GM19240 (cell line): ENCODE measurements around the gene UNC45A.

ENCODE experiments used
- DNase-seq: peaks from one replicate; pipeline ENCODE4 v3.0.0; 2011; ENCODE audit warnings: low spot score; ENCODE audit not compliant: insufficient read length

UNC45A gene

GRCh38 chr15:90941038-90941437 lies 6.0 kb downstream of the UNC45A start:
- no peak for DNase-seq

DNA sequence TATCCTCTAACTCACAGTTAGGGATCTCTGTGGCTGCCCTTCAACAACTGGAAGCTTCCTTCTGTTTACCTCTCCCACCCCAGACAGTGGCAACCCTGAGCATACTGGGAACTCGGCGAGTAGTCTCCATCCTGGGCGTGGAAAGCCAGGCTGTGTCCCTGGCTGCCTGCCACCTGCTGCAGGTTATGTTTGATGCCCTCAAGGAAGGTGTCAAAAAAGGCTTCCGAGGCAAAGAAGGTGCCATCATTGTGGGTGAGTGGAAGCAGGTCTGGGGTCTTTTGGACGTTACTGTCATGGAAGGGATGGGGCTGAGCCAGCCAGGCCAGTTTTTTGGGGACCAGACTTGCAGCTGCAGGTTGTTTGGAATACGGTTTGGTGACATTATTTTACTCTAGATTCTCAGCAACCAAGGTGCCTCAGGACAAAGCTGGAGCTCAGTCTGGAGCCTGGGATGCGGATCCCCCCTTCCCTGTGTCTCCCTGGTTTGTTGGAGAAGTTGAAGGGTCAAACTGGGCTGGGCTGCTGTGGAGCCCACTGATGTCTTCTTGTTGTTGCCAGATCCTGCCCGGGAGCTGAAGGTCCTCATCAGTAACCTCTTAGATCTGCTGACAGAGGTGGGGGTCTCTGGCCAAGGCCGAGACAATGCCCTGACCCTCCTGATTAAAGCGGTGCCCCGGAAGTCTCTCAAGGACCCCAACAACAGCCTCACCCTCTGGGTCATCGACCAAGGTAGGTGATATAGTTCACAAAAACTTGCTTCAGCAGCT lies 7.5 kb downstream of the UNC45A start:
- DNase-seq: no peak

DNA sequence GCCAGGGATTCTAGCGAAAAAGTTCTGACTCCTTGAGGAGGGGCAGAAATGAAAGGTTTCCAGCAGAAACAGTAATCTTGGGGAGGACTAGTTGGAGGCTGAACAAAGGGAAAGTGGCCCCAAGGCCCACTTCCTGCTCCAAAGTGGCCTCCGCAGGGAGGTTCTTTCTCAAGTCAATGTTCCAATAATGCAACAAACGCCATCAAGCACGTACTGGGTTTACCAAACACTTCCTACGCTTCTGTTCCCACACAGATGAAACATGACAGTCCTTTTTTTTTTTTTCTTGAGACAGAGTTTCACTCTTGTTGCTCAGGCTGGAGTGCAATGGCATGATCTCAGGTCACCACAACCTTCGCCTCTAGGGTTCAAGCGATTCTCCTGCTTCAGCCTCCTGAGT lies 10.0 kb downstream of the UNC45A start:
- DNase-seq: no peak

DNA sequence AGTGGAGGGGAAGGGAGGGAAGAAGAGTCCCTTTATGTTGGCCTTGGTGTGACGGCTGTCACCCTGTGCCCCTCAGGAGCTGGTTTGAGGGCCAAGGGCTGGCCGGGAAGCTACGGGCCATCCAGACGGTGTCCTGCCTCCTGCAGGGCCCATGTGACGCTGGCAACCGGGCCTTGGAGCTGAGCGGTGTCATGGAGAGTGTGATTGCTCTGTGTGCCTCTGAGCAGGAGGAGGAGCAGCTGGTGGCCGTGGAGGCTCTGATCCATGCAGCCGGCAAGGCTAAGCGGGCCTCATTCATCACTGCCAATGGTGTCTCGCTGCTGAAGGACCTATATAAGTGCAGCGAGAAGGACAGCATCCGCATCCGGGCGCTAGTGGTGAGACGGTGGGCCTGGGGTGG lies 11.5 kb downstream of the UNC45A start:
- no peak for DNase-seq

GRCh38 chr15:90946941-90947576 lies 12.0 kb downstream of the UNC45A start:
- DNase-seq: no peak

GRCh38 chr15:90947577-90948357 lies 12.7 kb downstream of the UNC45A start:
- no peak for DNase-seq

- no peak for DNase-seq
These were observed 13.4 kb downstream of the UNC45A start for GRCh38 chr15:90948506-90948905.

DNA sequence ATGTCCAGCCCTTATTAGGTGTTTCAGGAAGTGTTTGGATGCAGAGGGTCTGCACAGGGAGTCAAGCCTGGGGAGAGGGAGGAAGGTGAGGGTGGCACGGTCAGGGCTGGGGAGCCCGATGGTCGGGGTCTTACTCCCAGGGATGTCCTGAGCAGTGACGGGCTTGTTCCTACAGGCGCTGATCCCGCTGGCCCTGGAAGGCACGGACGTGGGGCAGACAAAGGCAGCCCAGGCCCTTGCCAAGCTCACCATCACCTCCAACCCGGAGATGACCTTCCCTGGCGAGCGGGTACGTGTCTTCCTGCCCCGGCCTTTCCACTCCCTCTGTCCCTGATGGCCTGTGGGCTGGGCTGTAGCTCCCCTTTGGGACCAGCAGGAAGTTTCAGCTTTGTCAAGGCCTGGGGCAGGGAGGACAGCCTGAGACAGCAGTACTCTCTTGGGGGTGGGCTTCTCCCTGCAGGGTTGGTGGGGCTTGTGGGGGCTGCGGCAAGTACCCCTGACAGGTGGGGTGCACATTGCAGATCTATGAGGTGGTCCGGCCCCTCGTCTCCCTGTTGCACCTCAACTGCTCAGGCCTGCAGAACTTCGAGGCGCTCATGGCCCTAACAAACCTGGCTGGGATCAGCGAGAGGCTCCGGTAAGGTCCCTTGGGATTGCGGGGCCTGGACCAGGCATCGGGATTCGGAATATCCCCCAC lies 15.0 kb downstream of the UNC45A start:
- no peak for DNase-seq

- no peak for DNase-seq
These were observed 15.6 kb downstream of the UNC45A start for GRCh38 chr15:90950676-90951075.

DNA sequence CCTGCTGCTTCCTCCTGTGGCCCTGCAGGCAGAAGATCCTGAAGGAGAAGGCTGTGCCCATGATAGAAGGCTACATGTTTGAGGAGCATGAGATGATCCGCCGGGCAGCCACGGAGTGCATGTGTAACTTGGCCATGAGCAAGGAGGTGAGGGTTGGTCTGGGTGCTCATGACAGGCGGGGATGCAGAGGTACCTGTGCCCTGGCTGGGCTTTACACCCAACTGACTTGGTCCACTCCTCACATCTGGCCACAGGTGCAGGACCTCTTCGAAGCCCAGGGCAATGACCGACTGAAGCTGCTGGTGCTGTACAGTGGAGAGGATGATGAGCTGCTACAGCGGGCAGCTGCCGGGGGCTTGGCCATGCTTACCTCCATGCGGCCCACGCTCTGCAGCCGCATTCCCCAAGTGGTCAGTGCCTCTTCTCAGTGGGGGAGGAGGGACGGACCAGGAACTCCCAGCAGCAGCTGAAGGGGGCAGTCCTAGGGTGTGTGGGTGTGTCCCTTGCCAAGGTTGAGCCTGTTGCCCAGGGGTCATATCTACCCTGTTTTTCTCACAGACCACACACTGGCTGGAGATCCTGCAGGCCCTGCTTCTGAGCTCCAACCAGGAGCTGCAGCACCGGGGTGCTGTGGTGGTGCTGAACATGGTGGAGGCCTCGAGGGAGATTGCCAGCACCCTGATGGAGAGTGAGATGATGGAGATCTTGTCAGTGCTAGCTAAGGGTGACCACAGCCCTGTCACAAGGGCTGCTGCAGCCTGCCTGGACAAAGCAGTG lies 18.0 kb downstream of the UNC45A start:
- no peak for DNase-seq

GRCh38 chr15:90953947-90954711 lies 19.0 kb downstream of the UNC45A start:
- no peak for DNase-seq

GRCh38 chr15:90954712-90955623 lies 19.9 kb downstream of the UNC45A start, which contains the start of gene RCCD1:
TSS of gene RCCD1 (plus strand) at chr15:90954884. CDS start at chr15:90956735, 1,851 bp downstream.
- DNase-seq: peak; percentile 100

DNA sequence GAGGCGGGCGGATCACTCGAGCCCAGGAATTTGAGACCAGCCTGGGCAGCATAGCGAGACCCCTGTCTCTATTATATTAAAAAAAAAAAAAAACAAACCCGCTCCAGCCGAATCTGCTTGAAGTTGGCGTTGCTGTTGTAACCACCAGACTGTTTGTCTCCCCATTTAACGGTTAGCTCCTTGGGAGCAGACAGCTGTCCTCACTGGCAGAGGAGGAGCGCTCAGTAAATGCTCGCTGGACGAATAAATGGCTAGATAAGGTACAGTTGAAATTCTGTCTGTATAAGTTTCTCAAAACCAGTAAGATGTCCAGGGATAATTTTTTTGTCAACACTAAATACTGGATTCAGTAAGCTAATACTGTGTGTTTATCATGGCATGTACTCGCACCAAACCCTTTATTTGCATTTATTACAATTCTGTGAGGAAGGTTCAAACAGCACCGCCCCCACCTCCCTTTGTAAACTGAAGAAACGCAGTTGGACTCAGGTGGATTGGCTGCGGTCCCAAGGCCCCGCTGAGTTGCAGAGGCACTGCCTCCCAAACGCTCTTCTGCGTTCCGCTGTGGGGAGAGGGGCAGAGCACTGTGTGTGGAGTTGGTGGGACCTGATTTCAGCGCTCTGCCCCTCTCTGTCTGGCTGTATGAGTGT lies 20.7 kb downstream of the UNC45A start:
- DNase-seq: no peak

GRCh38 chr15:90956274-90957030 lies 21.4 kb downstream of the UNC45A start:
- peak; percentile 71 for DNase-seq

DNA sequence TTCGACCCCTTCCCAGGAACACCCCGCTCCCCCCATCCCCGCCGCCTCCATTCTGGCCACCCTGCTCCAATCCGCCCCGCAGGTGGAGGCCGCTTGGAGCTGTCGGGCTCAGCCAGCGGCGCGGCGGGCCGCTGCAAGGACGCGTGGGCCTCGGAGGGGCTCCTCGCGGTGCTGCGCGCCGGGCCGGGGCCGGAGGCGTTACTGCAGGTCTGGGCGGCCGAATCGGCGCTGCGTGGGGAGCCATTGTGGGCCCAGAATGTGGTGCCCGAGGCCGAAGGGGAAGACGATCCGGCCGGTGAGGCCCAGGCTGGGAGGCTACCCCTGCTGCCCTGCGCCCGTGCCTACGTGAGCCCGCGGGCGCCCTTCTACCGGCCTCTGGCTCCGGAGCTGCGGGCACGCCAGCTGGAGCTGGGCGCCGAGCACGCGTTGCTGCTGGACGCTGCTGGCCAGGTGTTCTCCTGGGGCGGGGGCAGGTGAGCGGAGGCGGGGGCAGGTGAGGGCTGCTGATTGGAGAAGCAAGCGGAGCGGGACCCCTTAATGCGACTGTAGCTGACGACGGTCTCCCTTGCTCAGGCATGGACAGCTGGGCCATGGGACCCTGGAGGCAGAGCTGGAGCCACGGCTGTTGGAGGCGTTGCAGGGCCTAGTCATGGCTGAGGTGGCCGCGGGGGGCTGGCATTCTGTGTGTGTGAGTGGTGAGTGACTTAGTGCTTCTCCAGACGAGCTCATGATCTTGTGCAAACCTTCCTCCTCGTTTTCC lies 22.1 kb downstream of the UNC45A start:
- DNase-seq: no peak

GRCh38 chr15:90957791-90958190 lies 22.7 kb downstream of the UNC45A start:
- DNase-seq: no peak

- DNase-seq: no peak
These were observed 24.0 kb downstream of the UNC45A start for GRCh38 chr15:90959028-90959595.
